ENCODE data around the gene CCT6B.
"Not testable (repeated sequence)": the region's sequence is repeated elsewhere in the genome, so short reads cannot be mapped to it uniquely, and the experiment has no call there.

The CCT6B gene

DNA sequence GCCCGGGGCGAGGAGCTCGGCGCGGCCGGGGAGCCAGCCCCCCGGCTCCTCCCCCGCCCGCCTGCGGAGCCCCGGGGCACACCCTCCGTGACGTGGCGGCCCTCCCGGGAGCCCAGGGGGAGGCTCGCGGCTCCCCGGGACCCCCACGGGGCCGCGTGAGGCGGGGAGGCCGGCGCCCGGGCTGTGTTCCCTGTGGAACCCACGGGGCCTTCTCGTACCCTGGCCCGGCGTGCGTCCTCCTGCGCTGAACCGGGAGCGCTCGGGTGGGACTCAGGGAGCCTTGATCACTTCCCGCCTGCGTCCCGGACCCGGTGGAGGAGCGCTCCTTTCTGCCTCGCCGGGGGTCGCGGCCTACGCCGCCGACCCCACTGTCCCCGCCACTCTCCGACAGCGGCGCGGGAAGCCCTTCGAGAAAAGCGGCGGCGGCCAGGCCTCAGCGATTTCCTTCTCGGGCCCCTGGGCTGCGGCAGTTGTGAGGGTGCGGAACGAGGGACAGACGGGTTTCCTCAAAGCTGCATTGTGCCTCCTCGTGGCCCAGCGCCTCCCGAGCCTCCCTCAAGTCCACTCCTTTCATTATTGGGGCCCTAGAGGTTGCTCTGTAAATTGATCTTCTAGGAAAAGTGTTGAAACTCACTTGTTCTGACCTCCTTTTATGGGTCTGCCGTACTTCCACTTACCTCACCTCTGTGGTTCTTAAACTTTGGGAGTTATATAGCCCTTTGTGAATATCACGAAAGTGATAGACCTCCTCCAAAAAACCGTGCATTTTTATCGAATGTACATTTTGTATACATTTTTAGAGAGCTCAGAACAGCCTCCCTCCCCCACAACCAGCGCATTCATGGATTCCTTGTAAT, 19.6 kb upstream of the CCT6B start:
- peak in 52 of 58 donors; percentile 17 to 93 (median 79) for DNase-seq

DNA sequence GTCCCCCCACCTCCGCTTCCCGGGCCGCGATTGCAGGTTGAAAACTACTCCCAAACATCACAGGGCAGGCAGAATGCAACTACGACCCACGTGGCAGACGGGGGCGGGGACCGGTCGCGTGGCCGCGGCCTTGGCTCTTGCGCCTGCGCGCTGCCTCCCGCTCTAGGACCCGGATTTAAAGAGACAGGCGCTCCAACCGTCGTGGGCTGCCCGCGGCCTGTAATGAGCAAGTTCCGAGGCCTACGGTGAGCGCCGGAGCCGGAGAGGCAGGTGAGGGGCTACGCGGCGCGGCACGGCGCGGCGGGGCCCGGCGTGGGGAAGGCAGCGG, 19.1 kb upstream of the CCT6B start, which contains the start of gene LIG3:
LIG3 (plus strand) TSS at position 160 of the 328 bp plus-strand sequence. CDS start 2,494 bp downstream, outside the sequence.
- peak; percentile 44 to 93 (median 89) for DNase-seq

- DNase-seq, result no peak
These were observed 18.5 kb upstream of the CCT6B start for GRCh38 chr17:34979650-34980352.

DNA sequence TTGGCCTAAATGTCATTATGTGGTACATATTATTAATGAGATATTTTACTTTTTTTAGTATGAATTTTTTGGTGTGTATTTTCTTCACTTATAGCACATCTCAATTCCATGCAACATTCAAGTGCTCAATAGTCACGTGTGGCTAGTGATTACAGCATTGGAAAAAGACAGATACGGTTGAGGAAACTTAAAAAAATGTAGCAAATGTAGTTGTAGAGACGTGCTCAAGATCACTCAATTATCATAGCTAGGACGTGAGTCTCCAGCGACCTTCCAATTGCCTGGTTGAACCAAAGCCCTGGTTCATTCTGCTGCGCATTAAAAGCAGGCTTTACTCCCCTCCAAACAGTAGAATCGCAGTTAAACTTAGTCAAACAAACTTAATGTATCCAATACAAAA, 17.9 kb upstream of the CCT6B start:
- no peak for DNase-seq

- no peak for DNase-seq
These were observed 13.8 kb upstream of the CCT6B start for GRCh38 chr17:34974794-34975785.

- no peak for DNase-seq
These were observed 12.9 kb upstream of the CCT6B start for GRCh38 chr17:34974179-34974578.

DNA sequence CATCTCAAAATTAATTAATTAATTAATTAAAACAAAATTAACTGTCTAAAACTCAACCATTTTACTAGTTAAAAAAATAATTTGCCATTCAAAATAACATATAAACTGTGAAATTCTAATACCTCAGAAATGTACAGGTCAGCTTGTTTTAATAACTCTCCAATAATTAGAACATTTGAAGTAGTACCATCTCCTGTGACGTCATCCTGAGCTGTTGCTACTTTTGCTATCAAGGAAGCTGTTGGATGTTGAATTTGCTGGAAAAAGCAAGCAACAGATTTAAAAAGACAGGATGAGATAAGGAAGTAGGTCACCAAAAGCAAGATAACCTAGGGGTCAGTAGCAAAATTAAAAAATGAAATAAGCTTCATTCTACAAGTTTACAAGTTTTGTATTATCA, 2.8 kb downstream of the CCT6B start:
- DNase-seq, result no peak

- not testable (repeated sequence) for DNase-seq
These were observed 10.5 kb downstream of the CCT6B start for GRCh38 chr17:34950780-34951179.

- no peak for DNase-seq
These were observed 31.0 kb downstream of the CCT6B start for GRCh38 chr17:34930283-34930682.

- no peak for DNase-seq
These were observed 34.6 kb downstream of the CCT6B start for GRCh38 chr17:34926661-34927060.

GRCh38 chr17:34920676-34921075, 40.6 kb downstream of the CCT6B start:
- DNase-seq, result no peak

GRCh38 chr17:34917381-34917780, 43.9 kb downstream of the CCT6B start:
- no peak for DNase-seq

DNA sequence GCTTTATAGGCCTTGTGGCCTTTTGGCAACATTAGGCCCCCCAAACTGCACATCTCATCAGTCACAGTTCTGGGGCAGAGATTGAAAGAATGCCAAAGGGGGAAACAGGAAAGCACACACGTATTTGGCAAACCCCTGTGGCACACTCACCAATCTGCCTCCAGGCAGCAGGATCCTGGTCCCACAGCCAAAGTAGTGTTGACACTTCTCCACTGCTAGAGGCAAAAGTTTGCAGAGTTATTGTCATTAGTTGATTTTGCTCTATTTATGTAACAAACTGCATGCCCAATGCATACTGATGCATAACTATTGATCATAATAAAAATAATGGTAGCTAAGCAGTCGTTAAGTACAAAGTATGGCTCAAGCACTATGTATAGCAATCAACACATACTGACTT, 45.1 kb downstream of the CCT6B start:
- DNase-seq, result no peak

- no peak for DNase-seq
These were observed 48.3 kb downstream of the CCT6B start for GRCh38 chr17:34913001-34913400.

DNA sequence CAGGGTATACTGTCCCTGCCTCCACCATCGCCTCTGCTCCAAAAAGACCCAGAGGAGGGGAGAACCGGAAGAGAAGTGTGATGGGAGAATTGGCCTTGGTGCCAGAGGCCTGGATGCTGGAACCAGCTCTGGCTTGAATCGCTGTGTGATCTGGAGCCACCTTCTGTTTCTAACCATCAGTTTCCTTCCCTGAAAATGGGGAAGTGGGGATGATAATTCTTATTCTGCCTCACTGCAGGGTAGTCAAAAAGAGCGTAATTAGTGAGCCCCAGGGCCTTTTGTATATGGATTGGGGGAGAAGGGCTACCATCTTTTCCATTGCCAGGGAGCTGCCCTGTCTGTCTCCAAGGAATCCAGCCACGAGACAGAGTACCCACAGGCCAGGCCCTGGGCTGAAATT, 52.2 kb downstream of the CCT6B start:
- no peak for DNase-seq

DNA sequence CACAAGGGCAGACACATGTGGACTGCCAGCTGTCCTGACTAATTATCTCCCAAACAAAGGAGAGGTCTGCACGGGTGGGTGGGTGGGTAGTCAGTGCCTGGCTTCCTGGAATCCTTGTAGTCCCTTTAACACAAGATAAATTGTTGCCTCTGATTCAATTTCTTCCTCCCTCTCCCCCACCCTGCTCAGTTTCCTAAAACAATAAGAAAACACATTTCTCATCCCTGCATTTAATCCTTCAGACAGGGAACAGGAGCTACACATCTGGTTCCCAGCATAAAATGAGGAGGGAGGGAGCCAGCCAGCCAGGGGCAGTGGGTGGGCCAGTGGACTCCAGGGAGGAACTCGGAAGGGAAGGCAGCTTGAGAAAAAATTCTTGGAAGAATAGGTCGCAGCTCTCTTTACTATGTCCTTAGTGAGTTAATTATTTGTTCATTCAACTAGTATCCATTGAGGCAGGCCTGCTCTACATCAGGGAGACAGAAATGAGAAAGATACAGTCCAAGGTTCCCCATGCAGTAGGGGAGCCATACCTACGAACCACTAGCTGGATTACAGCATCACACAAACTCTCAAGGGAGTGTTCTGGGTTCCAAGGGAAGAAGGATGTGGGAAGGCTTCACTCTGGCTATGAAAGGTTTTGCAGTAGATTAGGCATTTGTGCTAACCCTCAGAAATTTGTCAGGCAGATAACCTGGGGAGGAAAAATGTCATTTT, 58.3 kb downstream of the CCT6B start:
- DNase-seq, result no peak

DNA sequence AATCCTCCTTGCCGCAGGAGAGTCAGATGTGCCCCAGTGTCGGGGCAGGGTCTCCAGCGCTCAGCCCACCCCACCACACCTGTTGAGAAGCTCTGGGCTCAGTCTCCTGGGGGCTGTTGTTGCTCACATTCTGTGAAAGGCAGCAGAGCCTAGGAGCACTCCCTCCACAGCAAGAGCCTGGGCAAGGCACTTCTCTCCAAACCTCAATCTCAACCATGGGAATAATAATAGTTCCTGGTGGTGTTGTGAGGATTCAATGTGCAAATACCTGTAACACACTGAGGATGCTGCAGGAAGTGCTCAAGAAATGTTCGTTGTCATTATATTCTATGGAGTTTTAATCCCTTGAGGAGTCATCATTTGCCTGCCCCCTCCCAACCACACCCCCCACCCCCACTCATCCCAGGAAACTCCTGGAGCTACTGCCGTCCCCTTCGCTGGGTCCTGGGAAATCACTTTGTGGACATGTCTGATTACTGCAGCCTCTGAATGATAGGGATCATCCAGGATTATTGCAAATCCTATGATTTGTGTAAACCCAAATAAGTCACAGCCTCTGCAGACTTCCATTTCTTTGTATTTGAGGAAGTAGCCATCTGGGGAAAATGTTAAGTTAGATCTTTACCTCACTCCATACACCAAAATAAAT, 61.5 kb downstream of the CCT6B start:
- no peak for DNase-seq

GRCh38 chr17:34895383-34895782, 65.9 kb downstream of the CCT6B start:
- no peak for DNase-seq

GRCh38 chr17:34894964-34895363, 66.3 kb downstream of the CCT6B start:
- no peak for DNase-seq

Measured in anterior cingulate cortex (tissue), 58 donors.